Ovary (tissue), 9 donors: ENCODE measurements around the gene COA7. TPM values are rescaled to one million over a fixed set of nuclear protein-coding genes. Genes with fewer than 3 reads are reported as not detected.

Experiments used
- DNase-seq, 5 donors: peaks; one replicate each; pipeline ENCODE4 v3.0.0-alpha.2; 2019 to 2020
- H3K27ac ChIP-seq, 2 donors: fragments of 200-600 bp; one replicate each; pipeline versions ENCODE4 v1.5.1 to v1.8.0; 2019 to 2022
- H3K27me3 ChIP-seq: fragments of 200-600 bp; one replicate; pipeline ENCODE4 v1.8.0; 2022
- H3K36me3 ChIP-seq: fragments of 200-600 bp; sonication (generic); one replicate; pipeline ENCODE4 v1.5.1; 2019
- H3K4me1 ChIP-seq: one replicate; pipeline ENCODE4 v1.8.1; 2013; ENCODE audit warnings: mild to moderate bottlenecking, moderate library complexity; ENCODE audit not compliant: insufficient read depth
- H3K4me3 ChIP-seq: fragments of 200-600 bp; sonication (generic); one replicate; pipeline ENCODE4 v1.5.1; 2017
- H3K9me3 ChIP-seq, 2 donors: fragments of 200-600 bp in 1 of 2; sonication (generic) in 1 of 2; one replicate each; pipeline versions ENCODE4 v1.5.1 to v1.8.1; 2013 to 2019; ENCODE audit warnings: mild to moderate bottlenecking in 1 of 2, moderate library complexity in 1 of 2
- CTCF ChIP-seq, 3 donors: fragments of 450-650 bp in 2 of 3; fragments of 200-600 bp in 1 of 3; IDR thresholded peaks; one replicate each; pipeline versions ENCODE4 v1.5.1 to v1.8.0; 2016 to 2022; ENCODE audit warnings: antibody characterized with exemption in 3 of 3, mild to moderate bottlenecking in 1 of 3
- EP300 ChIP-seq: sonication (generic); formaldehyde crosslinking; IDR thresholded peaks from one replicate; pipeline ENCODE4 v1.6.1; 2017; ENCODE audit warnings: antibody characterized with exemption
- POLR2A ChIP-seq: fragments of 450-650 bp; IDR thresholded peaks from one replicate; pipeline ENCODE4 v1.6.1; 2017; ENCODE audit warnings: antibody characterized with exemption, mild to moderate bottlenecking, moderate library complexity
- whole genome bisulfite sequencing, 3 donors: extraction: QIAGEN DNeasy Blood & Tissue Kit in 1 of 3; methylation state at CpG; one replicate each; pipeline versions ENCODE4 v1.1.5 to v1.1.7; 2013 to 2017; 5-methylcytosine and 5-hydroxymethylcytosine counted together
- intact Hi-C, 4 donors: fragments of 100-400 bp; cut with DNase I; formaldehyde crosslinking; loops; one replicate each; pipeline versions ENCODE4 v1.11.0 to v1.15.1; 2022 to 2023
- polyA plus RNA-seq, 2 donors: library from polyadenylated mRNA; stranded (reverse); fragments of 200-250 nt in 1 of 2; fragments of 350-450 nt in 1 of 2; fragmentation: Illumina TruSeq in 1 of 2; extraction: RNeasy Lipid Tissue Mini Kit (QIAGEN cat#74804) in 1 of 2; gene quantifications; one replicate each; pipeline ENCODE4 v1.2.3, GENCODE V29; 2013 to 2014
- total RNA-seq, 7 donors: library from RNA; depleted of rRNA in 2 of 7; stranded (reverse); fragments of >200 nt in 2 of 7; fragmentation: NEBNext Ultra II Directional in 3 of 7; extraction: Animal tissue kit (Norgen Biotek cat#: 25700) in 3 of 7; gene quantifications; one replicate each; pipeline versions ENCODE4 v1.1.0 to v1.2.4, GENCODE V29; 2016 to 2023
- donor health status: DM: no; HTN: no; CAD: no; lungs with moderate emphysema.
- donor health status: DM: no; HTN: no; CAD: no.
- donor health status: Bipolar disorder and iron deficiency.
- donor health status: DM: yes; HTN: yes; CAD: no.
- donor health status: DM: no; HTN: no; CAD: no.
- donor health status: DM: yes; HTN: yes; CAD: no.

Gene COA7
- total and polyA plus RNA-seq, 9 donors = 3.5 to 27.2 (median 15.1) TPM

DNA sequence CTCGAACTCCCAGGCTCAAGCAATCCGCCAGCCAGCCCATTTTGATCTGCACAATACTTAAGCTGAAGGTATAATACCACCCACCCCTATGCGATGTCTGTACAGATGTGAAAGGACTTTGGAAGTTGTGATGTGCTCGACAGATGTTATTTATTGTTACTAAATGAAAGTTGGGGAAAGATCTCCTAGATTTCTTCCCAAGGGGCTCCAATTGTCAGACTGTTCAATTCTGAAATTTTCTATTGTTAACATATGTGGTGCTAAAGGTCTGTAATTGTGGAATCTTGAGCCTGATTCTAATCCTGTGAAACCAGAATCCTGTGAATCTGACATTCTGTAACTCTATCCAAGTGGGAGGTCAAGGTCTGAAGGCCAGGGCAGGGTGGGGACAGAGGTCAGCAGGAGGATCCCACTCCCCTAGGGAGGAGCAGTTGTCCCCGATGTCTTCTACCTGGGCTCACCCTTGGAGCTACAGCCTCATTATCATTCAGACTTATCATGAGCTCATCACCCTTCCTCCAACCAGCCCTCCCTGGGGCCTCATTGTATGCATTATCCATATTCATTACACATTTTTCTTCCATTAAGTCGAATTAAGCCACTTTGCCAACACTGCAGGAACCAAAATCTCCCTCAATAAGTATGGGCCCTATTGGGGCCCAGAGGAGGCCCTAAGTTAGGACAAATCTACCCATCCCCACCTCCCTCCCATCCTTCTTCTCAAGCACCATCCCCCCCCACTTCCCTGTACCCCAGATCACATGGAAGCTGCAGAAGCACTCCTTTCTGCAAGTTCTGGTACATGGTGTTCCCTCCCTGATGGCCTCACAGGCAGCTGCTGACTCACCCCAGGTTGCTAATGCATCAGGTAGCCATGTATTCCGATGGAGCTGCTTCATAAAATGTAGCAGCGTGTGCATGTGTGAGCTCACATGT, 32.9 kb downstream of the COA7 start:
- Histone ChIP-seq H3K4me1 (no peaks in the 10 kb centered on the region), H3K36me3 (no peaks in the 10 kb centered on the region), H3K27me3 (no peaks in the 10 kb centered on the region), H3K4me3 (no peak overlapping the region), H3K27ac (no peak overlapping the region), H3K9me3 (no peaks in the 10 kb centered on the region)
- TF ChIP-seq EP300 (no peak), CTCF (IDR thresholded peaks at IDR 0.05) (no peak), POLR2A (no peak)
- WGBS, 3 donors = 86 to 90% (median 88%) methylated on average over 8 of the region's 8 CpGs
- DNase-seq = no peak
- intact Hi-C loops = no loop called here

GRCh38 chr1:52663716-52664115, 34.4 kb downstream of the COA7 start:
- Histone ChIP-seq H3K9me3 (no peaks in the 10 kb centered on the region), H3K27ac (no peak overlapping the region), H3K27me3 (no peaks in the 10 kb centered on the region), H3K4me3 (no peak overlapping the region), H3K4me1 (peaks cover 1% of the 10 kb centered on the region), H3K36me3 (no peaks in the 10 kb centered on the region)
- DNase-seq = no peak
- intact Hi-C loops = no loop called here
- TF ChIP-seq EP300 (no peak), CTCF (IDR thresholded peaks at IDR 0.05) (no peak), POLR2A (no peak)
- 85 to 90% (median 90%) methylated on average over 5 of the region's 5 CpGs for WGBS, 3 donors

- WGBS, 3 donors = 31 to 40% (median 37%) methylated on average over 13 of the region's 13 CpGs
- Histone ChIP-seq H3K9me3 (no peaks in the 10 kb centered on the region), H3K4me1 (peaks cover 1% of the 10 kb centered on the region), H3K4me3 (no peak overlapping the region), H3K36me3 (no peaks in the 10 kb centered on the region), H3K27me3 (no peaks in the 10 kb centered on the region), H3K27ac (no peak overlapping the region)
- DNase-seq = no peak
- intact Hi-C loops = no loop called here
- TF ChIP-seq CTCF (IDR thresholded peaks at IDR 0.05) (no peak), POLR2A (no peak), EP300 (no peak)
Observed at GRCh38 chr1:52662645-52663313, 35.4 kb downstream of the COA7 start.

DNA sequence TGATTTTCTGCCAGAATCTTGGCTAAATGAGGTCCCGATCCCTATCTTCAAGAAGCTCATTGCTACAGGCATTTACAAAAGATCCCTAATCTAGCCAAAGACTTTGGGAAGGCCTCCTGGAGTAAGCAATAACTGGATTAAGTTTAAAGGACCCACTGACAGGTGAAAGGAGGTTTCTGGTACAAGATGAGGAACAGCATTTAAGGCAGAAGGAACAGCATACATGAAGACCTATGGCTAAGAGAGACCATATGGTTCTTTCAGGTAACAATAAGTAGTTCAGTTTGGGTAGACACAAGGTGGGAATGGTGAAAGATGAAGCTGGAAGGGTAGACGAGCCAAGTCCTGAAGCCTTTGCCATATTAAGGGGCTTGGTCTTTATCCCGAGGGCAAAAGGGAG, 37.3 kb downstream of the COA7 start:
- H3K4me1 ChIP-seq = peaks cover 1% of the 10 kb centered on the region
- no peak for DNase-seq
- no peak for TF ChIP-seq EP300
- no peak for TF ChIP-seq CTCF (IDR thresholded peaks at IDR 0.05)
- no peak for TF ChIP-seq POLR2A
- WGBS, 3 donors = 60 to 70% (median 65%) methylated on average over 3 of the region's 3 CpGs
- H3K36me3 ChIP-seq = no peaks in the 10 kb centered on the region
- no peaks in the 10 kb centered on the region for H3K27me3 ChIP-seq
- no peak overlapping the region for H3K27ac ChIP-seq
- intact Hi-C loops = no loop called here
- H3K9me3 ChIP-seq = no peaks in the 10 kb centered on the region
- H3K4me3 ChIP-seq = no peak overlapping the region
